Peyer's patch (tissue), 4 donors: ENCODE measurements around the gene AOC3.

Source experiments
- CTCF ChIP-seq, 6 experiments: fragments of 450-650 bp in 4 of 6; fragments of 200-600 bp in 2 of 6; sonication (generic) in 1 of 6; IDR thresholded peaks; one replicate each; pipeline ENCODE4 v1.5.1; 2017 to 2019; ENCODE audit warnings: antibody characterized with exemption in 6 of 6, mild to moderate bottlenecking in 3 of 6, moderate library complexity in 1 of 6
- POLR2A ChIP-seq, 2 donors: fragments of 450-650 bp; IDR thresholded peaks; one replicate each; pipeline ENCODE4 v1.5.1; 2017; ENCODE audit warnings: antibody characterized with exemption in 2 of 2, mild to moderate bottlenecking in 2 of 2, moderate library complexity in 2 of 2

GRCh38 chr17:42835732-42836131 lies 15.3 kb upstream of the AOC3 start:
- no peak for TF ChIP-seq CTCF (IDR thresholded peaks at IDR 0.05)
- no peak for TF ChIP-seq POLR2A (IDR thresholded peaks at IDR 0.05)
